HAP-1 (cell line): ENCODE results near the gene DHX29.
"Not testable (repeated sequence)": the region's sequence is repeated elsewhere in the genome, so short reads cannot be mapped to it uniquely, and the experiment has no call there.

ENCODE experiments used
- DNase-seq, 2 experiments: peaks; one replicate each; pipeline ENCODE4 v3.0.0-alpha.2; 2016 to 2020; ENCODE audit warnings: low spot score in 2 of 2
- H3K27me3 ChIP-seq: fragments of 250-450 bp; sonication (Bioruptor Pico); 2 replicates; pipeline ENCODE4 v1.5.1; 2020; ENCODE audit warnings: low read depth, mild to moderate bottlenecking, moderate library complexity
- H3K36me3 ChIP-seq: fragments of 250-450 bp; sonication (Bioruptor Pico); replicated peaks from 2 replicates; pipeline ENCODE4 v1.5.1; 2020; ENCODE audit warnings: mild to moderate bottlenecking
- H3K4me1 ChIP-seq: fragments of 250-450 bp; sonication (Bioruptor Pico); 2 replicates; pipeline ENCODE4 v1.5.1; 2020; ENCODE audit warnings: mild to moderate bottlenecking
- H3K4me3 ChIP-seq: fragments of 250-450 bp; sonication (Bioruptor Pico); 2 replicates; pipeline ENCODE4 v1.5.1; 2020; ENCODE audit warnings: mild to moderate bottlenecking, moderate library complexity
- H3K9me3 ChIP-seq: fragments of 250-450 bp; sonication (Bioruptor Pico); 2 replicates; pipeline ENCODE4 v1.5.1; 2020; ENCODE audit warnings: mild to moderate bottlenecking, moderate library complexity
- in situ Hi-C: fragments of 300-500 bp; cut with MboI; formaldehyde crosslinking; loops from 3 replicates; pipeline ENCODE4 v1.14.3; 2020; ENCODE audit warnings: low sequenced_read_pairs, inconsistent platforms, mixed read lengths

Gene DHX29

DNA sequence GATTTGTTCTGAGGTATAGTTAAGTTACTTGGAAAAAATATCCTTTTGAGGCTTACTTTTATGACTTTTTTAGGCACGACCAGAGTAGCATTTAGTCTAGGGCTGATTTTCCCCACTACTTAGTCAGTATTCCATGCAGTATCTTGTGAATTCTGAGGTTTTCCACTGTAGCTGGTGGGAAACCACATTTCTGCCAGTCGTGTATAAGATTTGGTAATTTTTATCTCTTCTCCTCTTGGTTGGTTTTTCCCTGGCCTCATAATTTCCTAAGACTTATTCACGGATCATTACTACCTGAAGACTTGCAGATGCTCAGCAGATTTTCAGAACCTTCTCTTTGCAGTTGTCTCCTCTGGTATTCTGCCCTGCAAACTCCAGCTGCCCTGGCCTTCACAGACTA lies 23.8 kb upstream of the DHX29 start:
- in situ Hi-C loops, result no loop called here
- no peak for DNase-seq
- H3K27me3 ChIP-seq, result no peaks in the 10 kb centered on the region
- H3K36me3 ChIP-seq, result peaks cover 64% of the 10 kb centered on the region
- H3K9me3 ChIP-seq, result no peaks in the 10 kb centered on the region
- no peaks in the 10 kb centered on the region for H3K4me1 ChIP-seq
- no peak overlapping the region for H3K4me3 ChIP-seq

DNA sequence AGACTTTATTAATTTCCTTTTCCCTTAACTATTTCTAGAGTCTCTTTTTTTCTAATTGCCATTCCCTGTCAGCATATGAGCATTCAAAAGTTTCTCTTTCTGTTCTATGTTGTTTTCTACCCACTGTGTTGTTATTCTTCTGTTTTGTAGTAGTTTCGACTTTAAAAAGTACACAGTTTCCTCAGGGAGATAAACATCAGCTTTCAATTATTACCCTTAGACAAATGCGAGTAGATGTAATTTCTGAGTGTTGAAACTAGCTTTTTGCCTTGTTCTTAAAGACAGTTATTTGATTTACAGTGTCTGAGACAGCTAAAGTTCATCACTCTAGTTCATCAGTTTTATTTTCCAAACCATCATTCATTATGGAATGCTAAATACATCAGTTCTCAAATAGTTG lies 19.8 kb upstream of the DHX29 start:
- in situ Hi-C loops, result no loop called here
- H3K27me3 ChIP-seq, result no peaks in the 10 kb centered on the region
- H3K9me3 ChIP-seq, result no peaks in the 10 kb centered on the region
- no peak overlapping the region for H3K4me3 ChIP-seq
- peaks cover 58% of the 10 kb centered on the region for H3K36me3 ChIP-seq
- no peak for DNase-seq
- no peaks in the 10 kb centered on the region; the same call in 1 of the 2 replicates for H3K4me1 ChIP-seq

DNA sequence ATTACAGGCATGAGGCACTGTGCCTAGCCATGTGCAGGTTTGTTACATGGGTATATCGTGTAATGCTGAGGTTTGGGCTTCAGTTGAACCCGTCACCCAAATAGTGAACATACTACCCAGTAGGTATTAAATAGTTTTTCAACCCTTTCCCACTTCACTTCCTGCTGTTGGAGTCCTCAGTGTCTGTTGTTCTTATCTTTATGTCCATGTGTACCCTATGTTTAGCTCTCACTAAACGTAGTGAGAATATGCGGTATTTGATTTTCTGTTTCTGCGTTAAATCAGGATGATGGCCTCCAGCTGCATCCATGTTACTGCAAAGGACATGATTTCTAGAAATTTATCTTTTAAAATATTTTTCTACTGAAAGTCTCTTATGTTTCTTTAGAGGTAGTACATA lies 18.1 kb upstream of the DHX29 start:
- DNase-seq, result no peak
- Histone ChIP-seq H3K36me3 (peaks cover 43% of the 10 kb centered on the region), H3K9me3 (no peaks in the 10 kb centered on the region), H3K27me3 (no peaks in the 10 kb centered on the region), H3K4me3 (no peak overlapping the region), H3K4me1 (no peaks in the 10 kb centered on the region; the same call in 1 of the 2 replicates)
- in situ Hi-C loops, result no loop called here

GRCh38 chr5:55324815-55325418 lies 17.4 kb upstream of the DHX29 start:
- in situ Hi-C loops, result no loop called here

DNA sequence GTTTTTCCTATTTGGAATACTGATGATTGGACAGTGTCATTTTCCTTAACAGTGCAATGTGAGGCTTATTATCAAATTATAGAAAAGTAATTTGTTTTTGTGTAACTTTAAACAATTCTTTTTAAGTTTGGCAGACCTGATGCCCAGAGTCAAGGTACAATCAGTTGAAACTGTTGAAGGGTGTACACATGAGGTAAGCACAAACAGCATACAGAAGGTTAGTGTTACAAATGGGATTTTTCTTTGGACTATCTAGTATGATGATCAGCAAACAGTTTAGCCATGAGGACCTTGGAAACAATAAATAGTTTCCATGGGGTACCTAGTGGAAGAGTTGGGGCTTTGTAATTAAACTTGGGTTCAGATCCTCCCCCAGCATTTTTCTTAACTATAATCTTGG lies 16.5 kb upstream of the DHX29 start:
- Histone ChIP-seq H3K4me3 (no peak overlapping the region), H3K36me3 (peaks cover 34% of the 10 kb centered on the region), H3K27me3 (no peaks in the 10 kb centered on the region), H3K4me1 (no peaks in the 10 kb centered on the region; the same call in 1 of the 2 replicates), H3K9me3 (no peaks in the 10 kb centered on the region)
- in situ Hi-C loops, result no loop called here
- no peak for DNase-seq

More at GRCh38 chr5:55324815-55325418, 17.4 kb upstream of the DHX29 start:
- peaks cover 39% of the 10 kb centered on the region for H3K36me3 ChIP-seq
- H3K27me3 ChIP-seq, result no peaks in the 10 kb centered on the region
- peak in 1 of 2 experiments; percentile 48 for DNase-seq
- no peaks in the 10 kb centered on the region; the same call in 1 of the 2 replicates for H3K4me1 ChIP-seq
- H3K4me3 ChIP-seq, result no peak overlapping the region
- no peaks in the 10 kb centered on the region for H3K9me3 ChIP-seq

DNA sequence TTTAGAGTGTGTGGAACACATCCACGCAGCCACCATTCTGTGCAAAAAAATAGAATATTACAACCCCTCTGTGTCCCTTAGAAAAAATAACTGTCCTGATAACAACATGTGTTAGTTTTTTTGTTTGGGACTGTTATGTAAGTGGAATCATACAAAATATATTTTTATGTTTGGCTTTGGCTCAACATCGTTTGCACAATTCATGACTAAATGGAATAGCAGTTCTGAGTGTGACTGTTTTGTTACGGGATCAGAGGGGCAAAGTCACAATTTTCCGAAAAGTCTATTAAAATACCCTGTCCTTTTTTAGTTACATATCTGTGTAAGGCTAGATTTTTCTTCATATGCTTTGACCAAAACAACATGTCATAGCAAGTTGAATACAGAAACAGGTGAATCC lies 13.1 kb upstream of the DHX29 start:
- DNase-seq, result no peak
- H3K9me3 ChIP-seq, result no peaks in the 10 kb centered on the region
- in situ Hi-C loops, result no loop called here

GRCh38 chr5:55319491-55319890 lies 12.0 kb upstream of the DHX29 start:
- in situ Hi-C loops, result no loop called here
- Histone ChIP-seq H3K9me3 (no peaks in the 10 kb centered on the region), H3K4me3 (no peak overlapping the region), H3K36me3 (no peaks in the 10 kb centered on the region), H3K27me3 (no peaks in the 10 kb centered on the region), H3K4me1 (no peaks in the 10 kb centered on the region; the same call in 1 of the 2 replicates)
- DNase-seq, result no peak

More for the DNA sequence above, 13.1 kb upstream of the DHX29 start:
- Histone ChIP-seq H3K4me1 (no peaks in the 10 kb centered on the region; the same call in 1 of the 2 replicates), H3K36me3 (peaks cover 3% of the 10 kb centered on the region), H3K27me3 (no peaks in the 10 kb centered on the region), H3K4me3 (no peak overlapping the region)

- H3K36me3 ChIP-seq, DNase-seq, H3K4me1 ChIP-seq, in situ Hi-C loops, H3K4me3 ChIP-seq, H3K9me3 ChIP-seq, H3K27me3 ChIP-seq: not testable (repeated sequence)
Observed at GRCh38 chr5:55318237-55318636, 10.7 kb upstream of the DHX29 start.

DNA sequence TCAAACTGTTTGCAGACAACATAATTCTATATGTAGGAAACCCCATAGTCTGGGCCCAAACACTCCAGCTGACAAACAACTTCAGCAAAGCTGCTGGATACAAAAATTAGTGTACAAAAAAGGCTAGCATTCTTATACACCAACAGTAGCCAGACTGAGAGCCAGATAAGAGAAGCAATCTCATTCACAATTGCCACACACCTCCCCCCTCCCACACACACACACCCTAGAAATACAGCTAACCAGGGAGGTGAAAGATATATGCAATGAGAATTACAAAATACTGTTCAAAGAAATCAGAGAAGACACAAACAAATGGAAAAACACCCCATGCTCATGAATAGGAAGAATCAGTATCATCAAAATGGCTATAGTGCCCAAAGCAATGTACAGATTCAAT lies 9.3 kb upstream of the DHX29 start:
- H3K27me3 ChIP-seq, result no peaks in the 10 kb centered on the region
- no peak for DNase-seq
- no peak overlapping the region for H3K4me3 ChIP-seq
- in situ Hi-C loops, result no loop called here
- H3K4me1 ChIP-seq, result no peaks in the 10 kb centered on the region
- H3K36me3 ChIP-seq, result no peaks in the 10 kb centered on the region
- H3K9me3 ChIP-seq, result no peaks in the 10 kb centered on the region

DNA sequence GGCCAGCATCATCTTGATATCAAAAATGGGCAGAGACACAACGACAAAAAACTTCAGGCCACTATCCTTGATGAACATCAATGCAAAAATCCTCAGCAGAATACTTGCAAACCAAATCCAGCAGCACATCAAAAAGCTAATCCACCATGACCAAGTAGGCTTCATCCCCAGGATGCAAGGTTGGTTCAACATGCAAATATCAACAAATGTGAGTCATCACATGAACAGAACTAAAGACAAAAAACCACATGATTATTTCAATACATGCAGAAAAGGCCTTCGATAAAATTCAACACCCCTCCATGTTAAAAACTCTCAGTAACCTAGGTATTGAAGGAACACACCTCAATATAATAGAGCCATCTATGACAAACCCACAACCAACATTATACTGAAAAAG lies 8.8 kb upstream of the DHX29 start:
- no peak overlapping the region for H3K4me3 ChIP-seq
- no peaks in the 10 kb centered on the region for H3K27me3 ChIP-seq
- no peaks in the 10 kb centered on the region for H3K36me3 ChIP-seq
- in situ Hi-C loops, result no loop called here
- H3K9me3 ChIP-seq, result no peaks in the 10 kb centered on the region
- H3K4me1 ChIP-seq, result 0 out of 2 replicates have a peak, but pooled peaks cover under 1% of the 10 kb centered on the region
- DNase-seq, result no peak

GRCh38 chr5:55313870-55314617 lies 6.5 kb upstream of the DHX29 start:
- H3K4me1 ChIP-seq, result peaks cover 10% of the 10 kb centered on the region; the same call in 1 of the 2 replicates
- no peaks in the 10 kb centered on the region for H3K27me3 ChIP-seq
- no peaks in the 10 kb centered on the region for H3K36me3 ChIP-seq
- H3K9me3 ChIP-seq, result no peaks in the 10 kb centered on the region
- DNase-seq, result no peak
- in situ Hi-C loops, result no loop called here
- no peak overlapping the region for H3K4me3 ChIP-seq

DNA sequence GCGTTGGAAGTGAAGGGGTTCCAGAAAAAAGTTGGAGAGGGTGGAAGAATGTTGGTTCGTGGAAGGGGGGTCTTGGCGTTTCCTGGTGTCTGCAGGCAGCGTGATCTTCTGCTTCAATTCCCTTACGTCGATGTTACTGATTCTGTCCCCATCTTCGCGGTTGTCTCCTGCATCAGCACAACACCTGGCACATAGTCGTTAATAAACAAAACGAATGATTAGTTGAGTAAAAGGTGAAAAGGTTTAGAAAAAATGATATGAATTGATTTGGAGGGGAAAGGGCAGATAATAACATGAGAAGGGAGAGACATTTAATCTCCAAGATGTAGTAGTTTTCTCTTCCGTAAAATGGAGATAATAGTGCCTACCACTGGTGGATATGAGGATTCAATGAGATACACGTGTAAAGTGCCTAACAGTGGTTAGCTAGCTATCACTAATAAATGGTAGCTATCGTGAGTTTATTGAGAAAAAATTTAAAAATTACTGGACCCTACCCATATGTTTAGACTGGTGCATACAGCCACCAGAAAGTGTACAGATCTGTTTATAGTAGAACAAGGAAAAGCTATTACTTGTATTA lies 851 bp upstream of the DHX29 start:
- Histone ChIP-seq H3K4me1 (peaks cover 18% of the 10 kb centered on the region; the same call in 1 of the 2 replicates), H3K27me3 (no peaks in the 10 kb centered on the region), H3K9me3 (no peaks in the 10 kb centered on the region), H3K36me3 (no peaks in the 10 kb centered on the region), H3K4me3 (peak overlapping the region; percentile 81)
- DNase-seq, result peak; percentile 16 to 22
- in situ Hi-C loops, result no loop called here

DNA sequence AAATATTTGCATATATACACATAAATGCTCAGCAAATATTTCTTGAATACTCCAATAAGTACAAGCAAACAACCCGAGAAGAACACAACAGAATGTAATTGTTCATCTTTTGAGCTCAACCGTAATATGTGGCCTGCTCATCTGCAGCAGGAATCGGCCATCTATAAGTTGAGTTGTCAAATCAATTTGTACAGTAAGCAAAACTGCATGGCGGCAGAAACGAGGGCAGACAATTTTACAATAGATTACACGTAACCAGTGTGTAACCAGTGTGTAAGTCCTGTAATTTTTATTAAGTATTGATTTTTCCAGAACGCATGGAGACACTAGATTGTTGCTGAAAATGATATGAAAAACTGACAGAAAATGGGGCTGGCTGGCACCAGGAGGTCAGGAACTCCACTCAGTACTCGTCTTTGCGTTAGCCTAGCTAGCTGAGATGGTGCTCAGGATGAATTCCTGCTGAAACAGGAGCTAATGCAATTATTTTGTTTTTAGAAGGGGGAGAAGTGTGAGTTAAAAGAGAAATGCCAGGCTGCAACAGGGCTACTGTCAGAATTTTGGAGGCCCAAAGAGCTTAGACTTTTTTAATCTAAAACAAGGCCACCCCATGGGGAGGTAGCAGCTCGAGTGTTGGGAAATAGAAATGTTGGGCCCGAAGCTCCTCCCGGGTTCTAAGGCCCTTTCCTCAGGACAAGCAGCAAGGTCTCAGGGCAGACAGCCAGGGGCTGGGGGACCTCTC lies 682 bp downstream of the DHX29 start:
- H3K9me3 ChIP-seq, result no peaks in the 10 kb centered on the region
- H3K4me1 ChIP-seq, result peaks cover 18% of the 10 kb centered on the region; the same call in 1 of the 2 replicates
- peak overlapping the region; percentile 81 for H3K4me3 ChIP-seq
- no peaks in the 10 kb centered on the region for H3K27me3 ChIP-seq
- no peaks in the 10 kb centered on the region for H3K36me3 ChIP-seq
- in situ Hi-C loops, result no loop called here
- peak in 1 of 2 experiments; percentile 16 for DNase-seq
